ENCODE data around the gene GAL3ST2.
"Not testable (repeated sequence)": the region's sequence is repeated elsewhere in the genome, so short reads cannot be mapped to it uniquely, and the experiment has no call there.

The GAL3ST2 gene

DNA sequence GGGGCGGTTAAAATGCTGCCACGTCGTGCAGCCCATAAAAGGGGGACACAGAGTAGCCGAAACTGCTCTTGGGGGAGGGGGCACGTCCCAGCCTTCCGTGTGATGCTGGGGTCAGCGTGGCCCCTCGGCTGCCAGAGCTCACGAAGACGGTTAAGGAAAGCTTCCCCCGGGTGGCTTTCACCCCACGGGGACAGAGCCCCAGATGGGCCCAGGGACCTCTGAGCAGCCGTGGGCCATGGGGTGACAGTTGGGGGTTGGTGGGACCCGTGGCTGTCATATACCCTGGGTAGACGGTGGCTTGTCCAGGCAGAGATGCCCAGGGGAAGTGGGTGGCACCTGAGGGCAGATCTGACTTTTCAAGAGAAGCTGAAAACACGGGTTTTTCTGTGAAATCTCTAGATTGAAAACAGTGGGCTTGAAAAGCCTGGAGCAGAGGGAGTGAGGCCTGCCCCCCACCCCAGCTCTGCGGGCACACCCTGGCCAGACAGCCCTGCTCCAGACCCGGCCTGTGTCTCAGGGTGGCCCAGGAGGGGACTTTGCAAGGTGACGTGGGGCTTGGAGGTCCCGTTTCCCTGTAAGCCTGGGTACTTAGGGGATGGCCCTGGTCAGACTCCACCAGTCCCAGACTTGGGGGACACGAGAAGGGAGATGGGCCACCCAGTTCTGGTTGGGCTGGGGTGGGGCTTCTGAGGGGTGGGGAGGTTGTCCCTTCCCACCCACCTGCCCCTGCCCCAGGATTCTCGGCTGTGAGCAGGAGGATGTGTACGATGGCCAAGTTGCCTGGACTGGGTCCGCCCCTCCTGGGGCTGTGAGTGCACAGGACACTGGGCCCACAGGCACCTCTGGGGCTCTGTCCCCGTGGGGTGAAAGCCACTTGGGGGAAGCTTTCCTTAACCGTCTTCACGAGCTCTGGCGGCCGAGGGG is 33.0 kb downstream of the GAL3ST2 start:
- DNase-seq, result no peak

GRCh38 chr2:241810307-241811200 is 33.9 kb downstream of the GAL3ST2 start:
- DNase-seq, result no peak

- no peak for DNase-seq
Measured at GRCh38 chr2:241811201-241811951, 34.8 kb downstream of the GAL3ST2 start.

DNA sequence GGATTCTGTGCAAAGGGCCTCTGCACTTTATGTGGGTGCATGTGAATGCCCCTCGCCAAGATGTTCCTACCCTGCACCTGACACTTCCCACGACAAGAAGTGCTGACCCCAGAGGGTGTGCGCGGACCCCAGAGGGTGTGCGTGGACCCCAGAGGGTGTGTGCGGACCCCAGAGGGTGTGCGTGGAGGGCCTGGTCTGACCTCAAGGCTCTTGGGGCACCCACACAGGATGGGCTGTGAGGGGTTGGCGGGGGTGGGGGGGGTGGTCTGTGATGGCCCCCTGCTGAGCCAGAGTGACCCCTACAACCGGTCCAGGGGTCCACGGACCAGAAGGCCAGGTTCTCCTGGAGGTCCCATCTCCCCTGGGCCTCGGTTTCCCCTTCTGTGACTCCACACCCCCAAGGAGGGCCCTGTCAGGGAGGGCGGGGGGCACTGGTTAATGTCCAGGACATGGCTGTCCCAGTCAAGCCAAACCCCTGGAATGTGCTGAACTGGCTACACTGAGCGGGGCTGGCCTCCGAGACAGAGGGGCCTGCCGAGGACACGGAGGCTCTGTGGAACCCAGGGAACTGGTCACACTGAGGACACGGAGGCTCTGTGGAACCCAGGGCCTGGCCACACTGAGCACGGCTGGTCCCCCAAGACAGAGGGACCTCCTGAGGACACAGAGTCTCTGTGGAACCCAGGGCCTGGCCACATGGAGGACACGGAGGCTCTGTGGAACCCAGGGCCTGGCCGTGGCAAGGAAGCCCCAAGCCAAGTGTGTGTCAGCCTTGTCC is 35.5 kb downstream of the GAL3ST2 start:
- no peak for DNase-seq

- no peak for DNase-seq
Measured at GRCh38 chr2:241812730-241813643, 36.4 kb downstream of the GAL3ST2 start.

DNA sequence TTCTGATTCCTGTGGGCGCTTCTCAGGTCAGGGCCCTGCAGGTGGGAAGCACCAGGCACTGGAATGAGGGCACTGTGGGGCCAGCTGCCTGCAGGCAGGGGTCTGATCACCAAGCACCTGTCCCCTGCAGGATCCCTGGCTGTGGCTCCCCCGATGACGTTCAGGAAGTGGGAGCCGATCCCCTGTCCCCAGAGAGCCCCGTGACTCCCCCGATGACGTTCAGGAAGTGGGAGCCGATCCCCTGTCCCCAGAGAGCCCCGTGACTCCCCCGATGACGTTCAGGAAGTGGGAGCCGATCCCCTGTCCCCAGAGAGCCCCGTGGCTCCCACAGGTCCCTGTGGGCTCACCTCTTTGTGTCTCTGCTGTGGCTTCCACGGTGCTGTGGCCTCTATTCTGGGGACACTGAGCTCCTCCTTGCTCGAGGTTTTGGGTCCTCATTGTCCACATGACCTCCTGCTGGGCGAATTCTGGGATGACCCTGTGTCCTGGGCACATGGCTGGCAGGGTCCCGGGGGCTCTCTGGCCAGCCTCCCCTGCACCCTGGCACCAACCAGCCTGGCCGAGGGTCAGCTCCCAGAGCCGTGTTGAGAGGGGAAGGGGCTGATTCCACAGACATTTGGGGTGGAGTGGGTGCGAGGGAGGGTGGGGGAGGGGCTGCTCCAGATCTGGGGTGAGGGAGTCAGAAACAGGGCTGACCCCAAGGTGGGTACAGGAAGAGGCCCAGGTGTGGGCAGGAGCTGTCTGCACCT is 37.2 kb downstream of the GAL3ST2 start:
- no peak for DNase-seq

DNA sequence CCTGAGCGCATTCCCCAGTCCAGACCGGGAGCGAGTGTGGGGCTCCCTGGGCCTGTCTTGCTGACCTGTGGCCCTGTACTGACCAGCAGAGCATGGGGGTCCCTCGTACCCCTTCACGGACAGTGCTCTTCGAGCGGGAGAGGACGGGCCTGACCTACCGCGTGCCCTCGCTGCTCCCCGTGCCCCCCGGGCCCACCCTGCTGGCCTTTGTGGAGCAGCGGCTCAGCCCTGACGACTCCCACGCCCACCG is 37.7 kb downstream of the GAL3ST2 start:
- DNase-seq, result no peak

DNA sequence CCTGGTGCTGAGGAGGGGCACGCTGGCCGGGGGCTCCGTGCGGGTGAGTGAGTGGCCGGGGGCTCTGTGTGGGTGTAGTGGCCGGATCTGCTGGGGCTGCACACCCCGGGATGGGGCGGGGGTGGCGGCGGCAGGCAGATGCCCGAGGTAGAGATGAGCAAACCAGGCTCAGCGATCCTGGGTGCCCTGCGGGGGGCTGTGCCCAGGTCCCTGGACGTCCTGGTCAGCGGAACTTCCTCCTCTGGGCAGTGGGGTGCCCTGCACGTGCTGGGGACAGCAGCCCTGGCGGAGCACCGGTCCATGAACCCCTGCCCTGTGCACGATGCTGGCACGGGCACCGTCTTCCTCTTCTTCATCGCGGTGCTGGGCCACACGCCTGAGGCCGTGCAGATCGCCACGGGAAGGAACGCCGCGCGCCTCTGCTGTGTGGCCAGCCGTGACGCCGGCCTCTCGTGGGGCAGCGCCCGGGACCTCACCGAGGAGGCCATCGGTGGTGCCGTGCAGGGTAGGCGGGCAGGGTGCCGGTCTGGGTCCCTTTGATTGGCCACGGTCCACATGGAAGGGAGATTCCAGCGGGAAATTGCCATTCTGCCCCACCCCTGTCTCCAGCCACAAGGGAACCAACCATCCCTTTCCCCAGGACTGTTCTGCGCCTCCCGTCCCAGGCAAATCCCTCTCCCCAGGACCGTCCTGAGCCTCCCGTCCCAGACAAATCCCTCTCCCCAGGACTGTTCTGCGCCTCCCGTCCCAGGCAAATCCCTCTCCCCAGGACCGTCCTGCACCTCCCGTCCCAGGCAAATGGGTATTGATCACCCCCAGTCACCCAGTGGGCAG is 38.2 kb downstream of the GAL3ST2 start:
- no peak for DNase-seq

- DNase-seq, result no peak
Measured at GRCh38 chr2:241815477-241816430, 39.1 kb downstream of the GAL3ST2 start.

- no peak for DNase-seq
Measured at GRCh38 chr2:241816431-241817121, 40.0 kb downstream of the GAL3ST2 start.

DNA sequence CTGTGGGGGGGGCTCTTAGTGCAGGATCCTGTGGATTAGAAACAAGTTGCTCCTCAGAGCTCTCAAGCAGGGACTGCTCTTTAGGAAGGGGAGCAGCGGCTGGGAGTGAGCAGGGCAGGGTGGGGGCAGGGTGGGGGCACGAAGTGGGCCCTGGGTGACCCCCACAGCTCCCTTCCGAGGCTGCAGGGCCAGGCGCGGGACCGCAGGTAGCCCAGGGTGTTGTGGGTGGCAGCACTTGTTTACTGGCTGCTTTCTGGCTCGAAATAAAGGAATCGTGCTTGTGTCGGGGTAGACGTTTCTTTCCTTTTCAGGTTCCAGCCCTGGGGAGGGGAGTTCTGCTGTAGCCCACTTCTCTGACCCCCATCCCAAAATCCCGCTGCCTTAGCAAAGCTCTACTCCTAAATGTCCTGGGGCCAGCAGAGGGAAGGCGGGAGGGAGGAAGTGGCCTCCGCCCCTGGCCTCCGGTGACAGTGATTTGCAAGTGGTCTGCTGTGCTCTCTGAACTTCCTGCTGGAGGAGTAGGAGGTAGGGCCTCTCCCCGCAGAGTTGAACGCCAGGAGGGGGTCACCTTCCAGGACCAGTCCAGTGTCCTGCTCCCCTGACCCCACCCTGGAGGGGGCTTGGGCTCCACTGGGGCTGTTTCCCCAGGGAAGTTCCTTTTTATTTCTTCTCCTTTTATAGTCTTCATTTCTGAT is 40.7 kb downstream of the GAL3ST2 start:
- no peak for DNase-seq

- not testable (repeated sequence) for DNase-seq
Measured at GRCh38 chr2:241817821-241818215, 41.2 kb downstream of the GAL3ST2 start.

DNA sequence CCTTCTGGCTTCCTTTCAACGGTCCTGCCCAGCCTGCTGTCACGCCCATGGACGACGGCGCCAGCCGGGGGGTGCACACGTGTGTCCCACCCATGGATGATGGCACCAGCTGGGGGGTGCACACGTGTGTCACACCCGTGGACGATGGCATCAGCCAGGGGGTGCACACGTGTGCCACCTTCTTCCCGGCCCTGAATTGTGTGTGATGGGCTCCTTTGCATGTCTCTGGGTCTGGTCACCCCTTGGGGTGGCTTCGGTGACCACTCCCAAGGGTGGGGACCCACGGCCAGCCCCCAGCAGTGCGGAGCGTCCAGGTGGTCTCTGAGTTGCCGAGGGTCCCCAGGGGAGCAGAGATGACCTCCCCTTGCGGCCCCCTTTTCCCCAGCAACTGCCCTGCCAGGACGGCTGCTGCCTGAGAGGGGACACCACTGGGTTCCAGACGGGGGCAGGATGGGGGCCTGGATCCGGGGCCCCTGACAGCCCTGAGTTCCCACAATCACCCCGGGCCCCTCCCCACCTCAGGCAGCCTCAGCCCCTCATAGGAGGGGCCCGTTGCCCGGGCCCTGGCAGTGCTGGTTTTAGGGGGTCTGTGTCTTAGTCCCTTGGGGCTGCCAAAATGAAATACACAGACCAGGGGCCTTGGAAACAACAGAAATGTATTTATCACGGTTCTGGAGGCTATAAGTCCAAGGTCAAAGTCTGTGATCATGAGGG is 41.8 kb downstream of the GAL3ST2 start:
- DNase-seq, result no peak

- DNase-seq, result no peak
Measured at GRCh38 chr2:241818943-241819270, 42.3 kb downstream of the GAL3ST2 start.

- not testable (repeated sequence) for DNase-seq
Measured at GRCh38 chr2:241819947-241820624, 43.5 kb downstream of the GAL3ST2 start.

All from fibroblast of skin of abdomen (primary cell).